Sigmoid colon (tissue), 4 donors: Measurements from ENCODE around the gene HEXD.

Experiments used
- CTCF ChIP-seq, 4 experiments: fragments of 450-650 bp in 3 of 4; fragments of 200-600 bp in 1 of 4; IDR thresholded peaks; one replicate each; pipeline ENCODE4 v1.5.1; 2016 to 2019; ENCODE audit warnings: antibody characterized with exemption in 4 of 4, mild to moderate bottlenecking in 3 of 4, moderate library complexity in 2 of 4
- EP300 ChIP-seq, 4 donors: sonication (generic); formaldehyde crosslinking; IDR thresholded peaks; one replicate each; pipeline ENCODE4 v1.6.1; 2017; ENCODE audit warnings: antibody characterized with exemption in 4 of 4
- POLR2AphosphoS5 ChIP-seq, 4 donors: sonication (generic); formaldehyde crosslinking; IDR thresholded peaks; one replicate each; pipeline ENCODE4 v1.6.1; 2017; ENCODE audit warnings: antibody characterized with exemption in 4 of 4

DNA sequence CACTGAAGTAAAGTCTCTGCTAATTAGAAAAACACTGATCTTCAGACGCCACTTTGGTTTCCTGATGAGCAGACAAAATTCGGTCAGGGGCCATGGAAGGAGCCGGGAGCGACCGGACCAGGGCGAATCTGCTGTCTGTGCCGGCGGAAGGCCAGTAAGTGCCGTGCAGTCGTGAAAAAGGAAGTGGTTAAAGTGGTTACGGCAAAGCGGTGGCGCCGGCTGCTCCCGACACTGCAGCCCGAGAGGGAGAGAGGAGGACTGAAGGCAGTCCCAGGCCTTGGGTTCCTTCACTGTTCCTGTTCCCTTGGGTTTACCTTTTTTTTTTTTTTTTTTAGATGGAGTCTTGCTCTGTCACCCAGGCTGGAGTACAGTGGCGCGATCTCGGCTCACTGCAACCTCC is 17.3 kb upstream of the HEXD start:
- TF ChIP-seq POLR2AphosphoS5 (IDR thresholded peaks at IDR 0.05), result no peak
- no peak for TF ChIP-seq CTCF (IDR thresholded peaks at IDR 0.05)
- TF ChIP-seq EP300 (IDR thresholded peaks at IDR 0.05), result no peak
